GM12873 (cell line): ENCODE measurements around the gene ABCA2.

Experiments used
- CTCF ChIP-seq: IDR thresholded peaks from 2 replicates; pipeline ENCODE4 v1.5.1; 2012; ENCODE audit warnings: low read depth, mild to moderate bottlenecking, moderate library complexity, low read length, control low read depth; ENCODE audit not compliant: insufficient read depth; ENCODE audit errors: missing control alignments

Gene ABCA2

GRCh38 chr9:137052998-137053943 is 25.2 kb upstream of the ABCA2 start:
- no peak for TF ChIP-seq CTCF

GRCh38 chr9:137052293-137052692 is 24.3 kb upstream of the ABCA2 start:
- TF ChIP-seq CTCF, result no peak

GRCh38 chr9:137051145-137051724 is 23.2 kb upstream of the ABCA2 start:
- TF ChIP-seq CTCF, result no peak

- TF ChIP-seq CTCF, result no peak
Measured at GRCh38 chr9:137050570-137050969, 22.5 kb upstream of the ABCA2 start.

- TF ChIP-seq CTCF, result peak; percentile 57
Measured at GRCh38 chr9:137049544-137050449, 21.8 kb upstream of the ABCA2 start.

GRCh38 chr9:137048655-137049543 is 20.9 kb upstream of the ABCA2 start:
- TF ChIP-seq CTCF, result no peak
